GM20000 (cell line): ENCODE results near the gene FAAH2.
"Not testable (repeated sequence)": the region's sequence is repeated elsewhere in the genome, so short reads cannot be mapped to it uniquely, and the experiment has no call there.

ENCODE experiments used
- DNase-seq: peaks from one replicate; pipeline ENCODE4 v3.0.0; 2012; ENCODE audit warnings: low spot score
- CTCF ChIP-seq: IDR thresholded peaks from 2 replicates; pipeline ENCODE4 v1.5.1; 2012; ENCODE audit warnings: mild to moderate bottlenecking, control low read depth; ENCODE audit errors: extremely low read depth, missing control alignments

FAAH2 gene

GRCh38 chrX:57270980-57271379 is 15.5 kb upstream of the FAAH2 start:
- TF ChIP-seq CTCF = no peak
- no peak for DNase-seq

DNA sequence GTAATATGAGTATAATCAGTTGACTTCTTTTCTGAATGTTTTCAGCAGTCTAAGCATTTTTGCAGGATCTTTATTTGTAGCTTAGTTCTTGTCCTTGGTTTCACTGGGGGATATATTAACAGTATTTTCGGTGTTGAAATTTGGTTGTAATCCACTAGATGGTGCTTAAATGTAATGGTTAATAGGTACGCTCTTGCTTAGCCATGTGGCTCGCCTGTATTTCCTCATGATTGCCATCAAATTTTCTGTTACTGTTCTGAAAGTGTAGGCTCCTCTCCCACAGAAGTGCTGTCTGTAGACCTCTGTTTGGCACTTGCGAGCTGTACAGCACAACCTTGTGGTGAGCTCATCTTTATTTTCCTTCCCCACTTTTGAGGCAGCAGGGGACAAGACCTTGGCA is 3.9 kb upstream of the FAAH2 start:
- no peak for TF ChIP-seq CTCF
- DNase-seq = no peak

- TF ChIP-seq CTCF = no peak
- no peak for DNase-seq
Measured at GRCh38 chrX:57285001-57285400, 1.5 kb upstream of the FAAH2 start.

DNA sequence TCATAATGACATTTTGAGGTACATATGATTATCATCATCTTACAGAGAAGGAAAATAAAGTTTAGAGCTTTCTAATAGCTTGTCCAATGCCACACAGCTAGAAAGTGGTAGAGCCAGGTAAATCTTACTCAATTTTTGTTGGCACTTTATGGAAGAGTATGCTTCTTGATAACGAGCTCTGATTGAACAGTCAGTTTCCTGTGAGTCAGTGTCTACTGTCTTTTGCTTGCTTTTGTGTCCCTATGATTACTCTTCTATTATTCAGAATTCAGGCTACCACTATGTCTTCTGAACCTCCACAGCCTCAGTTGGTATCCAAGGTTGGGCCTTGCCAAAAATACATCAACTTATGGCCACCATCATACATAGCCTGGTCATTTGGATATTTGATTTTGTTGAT is 2.6 kb downstream of the FAAH2 start:
- no peak for TF ChIP-seq CTCF
- no peak for DNase-seq

- DNase-seq = no peak
- TF ChIP-seq CTCF = no peak
Measured at GRCh38 chrX:57294961-57295360, 8.5 kb downstream of the FAAH2 start.

DNA sequence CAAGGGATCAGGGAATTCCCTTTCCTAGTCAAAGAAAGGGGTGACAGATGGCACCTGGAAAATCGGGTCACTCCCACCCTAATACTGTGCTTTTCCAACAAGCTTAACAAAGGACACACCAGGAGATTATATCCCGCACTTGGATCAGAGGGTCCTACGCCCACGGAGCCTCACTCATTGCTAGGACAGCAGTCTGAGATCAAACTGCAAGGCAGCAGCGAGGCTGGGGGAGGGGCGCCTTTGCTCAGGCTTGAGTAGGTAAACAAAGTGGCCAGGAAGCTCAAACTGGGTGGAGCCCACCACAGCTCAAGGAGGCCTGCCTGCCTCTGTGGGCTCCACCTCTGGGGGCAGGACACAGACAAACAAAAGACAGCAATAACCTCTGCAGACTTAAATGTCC is 9.2 kb downstream of the FAAH2 start:
- DNase-seq = not testable (repeated sequence)

DNA sequence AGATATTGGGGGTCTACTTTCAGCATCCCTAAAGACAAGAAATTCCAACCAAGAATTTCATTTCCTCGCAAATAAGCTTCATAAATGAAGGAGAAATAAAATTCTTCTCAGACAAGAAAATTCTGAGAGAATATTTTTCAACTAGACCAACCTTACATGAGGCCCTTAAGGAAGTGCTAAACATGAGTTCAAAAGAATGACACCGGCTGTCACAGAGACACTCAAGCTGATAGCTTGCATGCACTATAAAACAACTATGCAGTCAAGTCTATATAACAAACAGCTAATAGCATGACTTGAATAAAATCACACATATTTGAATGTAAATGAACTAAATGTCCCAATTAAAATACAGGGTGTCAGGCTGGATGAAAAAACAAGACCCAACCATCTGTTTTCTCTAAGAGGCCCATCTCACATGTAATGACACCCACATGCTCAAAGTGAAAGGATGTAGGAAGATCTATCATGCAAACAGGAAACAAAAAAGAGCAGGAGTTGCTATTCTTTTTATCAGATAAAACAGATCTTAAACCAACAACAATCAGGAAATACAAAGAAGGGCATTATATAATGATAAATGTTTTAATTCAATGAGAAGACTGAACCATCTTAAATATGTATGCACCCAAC is 27.2 kb downstream of the FAAH2 start:
- DNase-seq = no peak
- no peak for TF ChIP-seq CTCF

DNA sequence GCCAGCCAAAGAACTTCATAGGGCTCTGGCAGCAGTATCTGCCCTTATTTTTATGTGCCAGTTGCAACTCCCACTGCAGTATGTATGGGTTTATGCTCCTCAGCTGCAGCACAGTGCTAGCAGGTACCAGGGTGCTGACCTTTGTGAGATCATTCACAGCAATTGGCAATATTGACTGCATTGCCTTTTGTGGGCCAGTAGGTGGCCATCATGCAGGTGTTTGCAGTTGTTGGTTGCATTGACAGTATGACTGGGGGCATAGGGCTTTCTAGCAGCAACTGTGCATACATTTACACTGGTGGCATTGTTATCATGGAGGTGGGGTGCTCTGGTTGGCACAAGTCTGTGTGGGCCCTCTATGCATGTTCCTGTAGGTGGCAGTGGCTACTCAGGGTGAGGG is 42.5 kb downstream of the FAAH2 start:
- TF ChIP-seq CTCF = no peak
- DNase-seq = no peak

- DNase-seq = not testable (repeated sequence)
Measured at GRCh38 chrX:57335790-57336189, 49.3 kb downstream of the FAAH2 start.
